Lower leg skin (tissue), 4 donors: ENCODE data around the gene NIF3L1. TPM values are rescaled to one million over a fixed set of nuclear protein-coding genes. Genes with fewer than 3 reads are reported as not detected.

ENCODE experiments used
- DNase-seq, 2 donors: peaks; one replicate each; pipeline ENCODE4 v3.0.0-alpha.2; 2019; ENCODE audit warnings: low spot score in 2 of 2
- H3K4me3 ChIP-seq: fragments of 200-600 bp; sonication (generic); 2 replicates; pipeline ENCODE4 v1.5.1; 2017; ENCODE audit warnings: mild to moderate bottlenecking, low read depth; ENCODE audit not compliant: poor library complexity, severe bottlenecking
- POLR2A ChIP-seq, 2 donors: fragments of 450-650 bp; IDR thresholded peaks; one replicate each; pipeline ENCODE4 v1.6.1; 2016 to 2017; ENCODE audit warnings: antibody characterized with exemption in 2 of 2, mild to moderate bottlenecking in 1 of 2, moderate library complexity in 1 of 2
- WGBS, 2 donors: methylation state at CpG; one replicate each; pipeline ENCODE4 v1.1.5; 2018; 5-methylcytosine and 5-hydroxymethylcytosine counted together
- intact Hi-C: fragments of 100-400 bp; cut with DNase I; formaldehyde crosslinking; loops from one replicate; pipeline ENCODE4 v1.15.0; 2023; ENCODE audit warnings: low total_unique reads
- total RNA-seq, 4 donors: library from RNA; depleted of rRNA; stranded (reverse); fragments of >200 nt; gene quantifications; one replicate each; pipeline ENCODE4 v1.1.0, GENCODE V29; 2016
- TF ChIP-seq, protein P1 (sequence below), 3 donors: fragments of 450-650 bp; IDR thresholded peaks; one replicate each; pipeline ENCODE4 v1.5.1; 2016; ENCODE audit warnings: antibody characterized with exemption in 3 of 3, mild to moderate bottlenecking in 3 of 3, moderate library complexity in 2 of 3

Gene NIF3L1
- total RNA-seq, 4 donors from 2014 or later, result 19.1 to 41.2 (median 25.2) TPM

DNA sequence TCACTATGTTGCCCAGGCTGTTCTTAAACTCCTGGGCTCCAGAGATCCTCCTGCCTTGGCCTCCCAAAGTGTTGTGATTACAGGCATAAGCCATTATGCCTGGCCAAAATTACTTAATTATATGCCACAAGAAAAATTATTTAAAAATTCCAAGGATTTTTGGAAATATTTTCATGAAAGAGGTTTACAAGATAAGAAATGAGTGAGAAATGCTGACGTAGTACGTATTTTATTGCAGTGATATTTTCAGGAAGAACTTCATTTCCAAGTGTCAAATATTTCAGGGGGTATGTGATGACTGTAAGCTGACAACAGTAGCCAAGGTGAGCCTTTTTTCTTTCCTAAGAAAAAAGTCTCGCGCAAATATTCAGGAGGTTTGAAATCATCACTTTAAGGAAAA is 20.8 kb downstream of the NIF3L1 start:
- TF ChIP-seq, protein P1, sequence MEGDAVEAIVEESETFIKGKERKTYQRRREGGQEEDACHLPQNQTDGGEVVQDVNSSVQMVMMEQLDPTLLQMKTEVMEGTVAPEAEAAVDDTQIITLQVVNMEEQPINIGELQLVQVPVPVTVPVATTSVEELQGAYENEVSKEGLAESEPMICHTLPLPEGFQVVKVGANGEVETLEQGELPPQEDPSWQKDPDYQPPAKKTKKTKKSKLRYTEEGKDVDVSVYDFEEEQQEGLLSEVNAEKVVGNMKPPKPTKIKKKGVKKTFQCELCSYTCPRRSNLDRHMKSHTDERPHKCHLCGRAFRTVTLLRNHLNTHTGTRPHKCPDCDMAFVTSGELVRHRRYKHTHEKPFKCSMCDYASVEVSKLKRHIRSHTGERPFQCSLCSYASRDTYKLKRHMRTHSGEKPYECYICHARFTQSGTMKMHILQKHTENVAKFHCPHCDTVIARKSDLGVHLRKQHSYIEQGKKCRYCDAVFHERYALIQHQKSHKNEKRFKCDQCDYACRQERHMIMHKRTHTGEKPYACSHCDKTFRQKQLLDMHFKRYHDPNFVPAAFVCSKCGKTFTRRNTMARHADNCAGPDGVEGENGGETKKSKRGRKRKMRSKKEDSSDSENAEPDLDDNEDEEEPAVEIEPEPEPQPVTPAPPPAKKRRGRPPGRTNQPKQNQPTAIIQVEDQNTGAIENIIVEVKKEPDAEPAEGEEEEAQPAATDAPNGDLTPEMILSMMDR (IDR thresholded peaks at IDR 0.05), result no peak
- TF ChIP-seq POLR2A (IDR thresholded peaks at IDR 0.05), result no peak
- H3K4me3 ChIP-seq, result no peak overlapping the region
- DNase-seq, result no peak
- WGBS, 2 donors, result 95 to 96% methylated on average over 4 of the region's 4 CpGs
- intact Hi-C loops, result loop anchor here (10.0 kb wide), 2 partner anchors 155 to 255 kb away; no protein-coding TSS in a partner anchor

DNA sequence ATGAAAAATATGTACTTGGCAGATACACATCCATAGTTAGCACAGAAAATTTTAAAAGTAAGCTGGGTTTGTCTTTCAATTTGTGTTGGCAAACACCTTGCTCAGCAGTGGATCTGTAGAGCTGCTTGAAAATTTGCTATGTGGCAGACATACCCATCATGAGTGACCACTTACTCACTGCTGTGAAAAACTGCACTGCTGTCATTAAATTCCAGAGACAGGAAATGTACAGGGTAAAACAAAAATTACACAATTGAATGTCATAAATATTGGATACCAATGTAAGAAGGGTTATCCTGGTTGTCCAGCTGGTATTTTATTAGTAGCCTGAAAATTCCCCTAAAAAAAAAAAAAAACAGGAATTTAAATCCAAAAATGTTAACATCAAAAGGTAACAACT is 24.5 kb downstream of the NIF3L1 start:
- intact Hi-C loops, result no loop called here
- TF ChIP-seq, protein P1 (IDR thresholded peaks at IDR 0.05), result no peak
- TF ChIP-seq POLR2A (IDR thresholded peaks at IDR 0.05), result no peak
- DNase-seq, result no peak
- H3K4me3 ChIP-seq, result no peak overlapping the region

DNA sequence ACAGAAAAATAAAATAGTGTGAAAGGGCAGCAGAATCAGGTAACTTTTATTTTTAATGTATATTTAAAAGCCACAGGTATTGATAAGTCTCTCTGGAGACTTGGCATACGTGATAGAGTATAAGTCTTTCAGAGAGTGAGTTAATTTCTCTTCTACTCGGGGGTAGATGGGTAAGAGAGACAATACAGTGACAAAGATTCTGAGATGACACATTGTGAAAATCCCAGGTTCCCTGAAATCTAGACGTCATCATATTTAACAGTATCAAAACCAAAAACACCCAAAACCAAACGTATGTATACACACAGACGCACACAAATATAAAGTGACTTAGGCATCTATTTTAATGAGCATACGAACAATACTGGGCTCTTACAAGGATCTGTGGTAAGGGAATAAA is 33.3 kb downstream of the NIF3L1 start:
- TF ChIP-seq, protein P1 (IDR thresholded peaks at IDR 0.05), result no peak
- intact Hi-C loops, result no loop called here
- no peak for DNase-seq
- no peak overlapping the region for H3K4me3 ChIP-seq
- WGBS, 2 donors, result 81 to 91% methylated on average over 6 of the region's 6 CpGs

DNA sequence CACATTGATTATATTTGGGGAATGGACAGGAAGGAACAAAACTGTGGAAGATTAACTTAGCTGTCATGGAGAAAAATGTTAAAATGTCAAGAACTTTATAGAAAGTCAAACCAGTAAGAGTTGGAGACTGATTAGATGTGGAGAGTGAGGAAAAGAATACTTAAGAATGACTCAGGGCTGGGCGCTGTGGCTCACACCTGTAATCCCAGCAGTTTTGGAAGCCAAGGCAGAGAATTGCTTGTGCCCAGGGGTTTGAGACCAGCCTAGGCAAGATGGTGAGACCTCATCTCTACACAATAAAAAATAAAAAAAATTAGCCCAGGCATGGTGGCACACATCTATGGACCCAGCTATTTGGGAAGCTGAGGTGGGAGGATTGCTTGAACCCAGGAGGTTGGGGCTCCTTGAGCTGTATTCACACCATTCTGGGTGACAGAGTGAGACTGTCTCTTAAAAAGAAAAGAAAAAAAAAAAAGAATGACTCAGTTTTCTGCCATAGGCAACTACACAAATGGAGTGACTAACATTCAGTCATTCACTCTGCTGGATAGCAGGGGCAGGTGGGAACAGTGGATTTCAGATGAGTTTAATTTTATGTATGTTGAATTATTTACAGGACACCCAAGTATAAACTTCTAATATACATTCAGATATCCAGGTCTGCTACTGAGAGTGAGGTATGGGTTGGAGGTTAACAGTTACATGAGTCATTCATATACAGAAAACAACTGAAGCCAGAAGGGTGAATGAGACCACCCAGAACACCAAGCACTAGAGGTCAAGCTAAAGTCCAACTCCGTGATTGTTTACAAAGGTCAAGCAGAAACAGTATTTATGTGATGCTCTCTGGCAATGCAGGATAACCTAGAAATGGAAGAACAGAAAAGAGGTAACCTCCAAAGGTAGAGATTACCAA is 40.4 kb downstream of the NIF3L1 start:
- DNase-seq, result no peak
- TF ChIP-seq, protein P1 (IDR thresholded peaks at IDR 0.05), result no peak
- TF ChIP-seq POLR2A (IDR thresholded peaks at IDR 0.05), result no peak
- 90 to 94% methylated on average over 2 of the region's 2 CpGs for WGBS, 2 donors
- intact Hi-C loops, result no loop called here
- no peak overlapping the region for H3K4me3 ChIP-seq

DNA sequence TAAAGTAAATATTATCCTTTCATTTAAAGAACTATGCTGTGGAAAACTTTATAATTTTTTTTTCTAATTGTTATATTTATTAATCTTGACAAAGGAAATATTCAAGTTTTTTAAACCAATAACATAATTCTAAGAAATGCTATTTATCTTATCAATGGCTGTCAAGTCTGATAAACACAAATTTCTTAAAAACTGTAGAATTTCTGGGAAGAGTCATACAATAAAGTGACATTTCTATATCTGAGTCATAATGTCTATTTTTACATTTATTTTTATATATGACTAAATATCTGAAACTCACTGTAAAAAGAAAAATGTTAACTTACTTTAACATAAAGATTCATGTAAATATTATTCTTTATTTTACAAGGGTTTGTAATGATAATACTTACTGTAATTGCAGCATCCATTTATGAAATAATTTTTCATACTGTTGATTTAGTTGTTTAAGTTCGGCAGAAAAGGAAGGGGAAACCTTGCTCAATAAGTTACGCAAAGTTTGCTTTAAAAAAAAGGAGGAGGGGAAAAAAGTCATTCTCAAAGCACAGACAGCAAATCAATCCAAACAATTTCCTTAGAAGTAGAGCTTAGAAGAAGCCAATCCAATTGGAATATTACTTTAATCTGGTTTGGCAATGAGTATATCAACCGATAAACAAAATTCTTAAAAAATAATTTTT is 41.9 kb downstream of the NIF3L1 start:
- no peak for DNase-seq
- 81 to 84% methylated on average over 3 of the region's 3 CpGs for WGBS, 2 donors
- intact Hi-C loops, result no loop called here
- TF ChIP-seq POLR2A (IDR thresholded peaks at IDR 0.05), result no peak
- TF ChIP-seq, protein P1 (IDR thresholded peaks at IDR 0.05), result no peak
- H3K4me3 ChIP-seq, result no peak overlapping the region
